ENCODE measurements around the gene TNFRSF18.

The TNFRSF18 gene

DNA sequence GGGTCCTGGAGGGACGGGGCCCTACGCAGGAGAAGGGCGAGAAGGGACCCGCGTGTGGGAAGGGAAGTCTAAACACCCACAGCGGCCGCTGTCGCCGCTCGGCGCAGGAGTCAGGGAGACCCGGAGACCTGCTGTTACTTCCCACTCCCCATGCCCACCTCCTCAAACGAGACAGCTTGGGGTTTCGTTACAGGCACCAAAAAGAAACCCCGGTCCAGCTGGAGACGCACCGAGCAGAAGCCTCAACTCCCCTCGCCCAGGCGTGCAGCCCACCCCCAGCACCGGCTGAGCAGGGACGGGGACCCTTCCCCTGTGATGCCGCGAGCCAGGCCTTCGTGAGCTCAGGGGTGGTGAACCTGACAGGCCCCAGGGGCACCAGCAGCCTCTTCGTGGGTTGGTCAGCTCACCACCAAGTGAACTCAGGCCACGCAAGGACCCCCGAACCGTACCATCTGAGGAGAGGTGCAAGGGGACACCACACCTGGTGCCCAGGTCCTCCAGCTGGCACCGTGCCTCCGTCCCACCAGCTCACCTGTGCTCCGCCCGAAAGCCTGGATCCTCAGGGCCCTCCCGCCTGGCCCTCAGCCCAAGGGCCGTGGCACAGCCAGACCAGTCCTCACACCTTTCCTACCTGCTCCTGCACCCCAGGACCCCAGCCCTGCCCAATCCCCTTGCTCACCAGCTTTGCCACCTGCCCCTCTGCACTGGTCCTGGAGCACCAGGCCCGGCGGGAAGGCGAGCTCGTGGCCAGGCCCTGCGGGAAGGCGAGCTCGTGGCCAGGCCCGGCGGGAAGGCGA lies 20.4 kb upstream of the TNFRSF18 start:
- DNase-seq (ENCODE audit: low read depth in 1 of 2, low spot score in 1 of 2), result no peak
- Histone ChIP-seq H3K27ac (replicated peaks) (no peak overlapping the region), H3K4me3 (replicated peaks; ENCODE audit: insufficient read depth, low read length) (no peak overlapping the region), H3K27me3 (ENCODE audit: insufficient read depth, poor library complexity, severe bottlenecking) (no peaks in the 10 kb centered on the region)
- TF ChIP-seq, protein P1, sequence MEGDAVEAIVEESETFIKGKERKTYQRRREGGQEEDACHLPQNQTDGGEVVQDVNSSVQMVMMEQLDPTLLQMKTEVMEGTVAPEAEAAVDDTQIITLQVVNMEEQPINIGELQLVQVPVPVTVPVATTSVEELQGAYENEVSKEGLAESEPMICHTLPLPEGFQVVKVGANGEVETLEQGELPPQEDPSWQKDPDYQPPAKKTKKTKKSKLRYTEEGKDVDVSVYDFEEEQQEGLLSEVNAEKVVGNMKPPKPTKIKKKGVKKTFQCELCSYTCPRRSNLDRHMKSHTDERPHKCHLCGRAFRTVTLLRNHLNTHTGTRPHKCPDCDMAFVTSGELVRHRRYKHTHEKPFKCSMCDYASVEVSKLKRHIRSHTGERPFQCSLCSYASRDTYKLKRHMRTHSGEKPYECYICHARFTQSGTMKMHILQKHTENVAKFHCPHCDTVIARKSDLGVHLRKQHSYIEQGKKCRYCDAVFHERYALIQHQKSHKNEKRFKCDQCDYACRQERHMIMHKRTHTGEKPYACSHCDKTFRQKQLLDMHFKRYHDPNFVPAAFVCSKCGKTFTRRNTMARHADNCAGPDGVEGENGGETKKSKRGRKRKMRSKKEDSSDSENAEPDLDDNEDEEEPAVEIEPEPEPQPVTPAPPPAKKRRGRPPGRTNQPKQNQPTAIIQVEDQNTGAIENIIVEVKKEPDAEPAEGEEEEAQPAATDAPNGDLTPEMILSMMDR (IDR thresholded peaks at IDR 0.05; ENCODE audit: insufficient read depth, low read length), result no peak
- TF ChIP-seq GABPA (IDR thresholded peaks at IDR 0.05; ENCODE audit: low read depth) (no peak), SPI1 (IDR thresholded peaks at IDR 0.05; ENCODE audit: borderline replicate concordance, low read depth) (no peak), POLR2AphosphoS5 (IDR thresholded peaks at IDR 0.05; ENCODE audit: low read depth) (no peak)
- TF ChIP-seq, protein P2, sequence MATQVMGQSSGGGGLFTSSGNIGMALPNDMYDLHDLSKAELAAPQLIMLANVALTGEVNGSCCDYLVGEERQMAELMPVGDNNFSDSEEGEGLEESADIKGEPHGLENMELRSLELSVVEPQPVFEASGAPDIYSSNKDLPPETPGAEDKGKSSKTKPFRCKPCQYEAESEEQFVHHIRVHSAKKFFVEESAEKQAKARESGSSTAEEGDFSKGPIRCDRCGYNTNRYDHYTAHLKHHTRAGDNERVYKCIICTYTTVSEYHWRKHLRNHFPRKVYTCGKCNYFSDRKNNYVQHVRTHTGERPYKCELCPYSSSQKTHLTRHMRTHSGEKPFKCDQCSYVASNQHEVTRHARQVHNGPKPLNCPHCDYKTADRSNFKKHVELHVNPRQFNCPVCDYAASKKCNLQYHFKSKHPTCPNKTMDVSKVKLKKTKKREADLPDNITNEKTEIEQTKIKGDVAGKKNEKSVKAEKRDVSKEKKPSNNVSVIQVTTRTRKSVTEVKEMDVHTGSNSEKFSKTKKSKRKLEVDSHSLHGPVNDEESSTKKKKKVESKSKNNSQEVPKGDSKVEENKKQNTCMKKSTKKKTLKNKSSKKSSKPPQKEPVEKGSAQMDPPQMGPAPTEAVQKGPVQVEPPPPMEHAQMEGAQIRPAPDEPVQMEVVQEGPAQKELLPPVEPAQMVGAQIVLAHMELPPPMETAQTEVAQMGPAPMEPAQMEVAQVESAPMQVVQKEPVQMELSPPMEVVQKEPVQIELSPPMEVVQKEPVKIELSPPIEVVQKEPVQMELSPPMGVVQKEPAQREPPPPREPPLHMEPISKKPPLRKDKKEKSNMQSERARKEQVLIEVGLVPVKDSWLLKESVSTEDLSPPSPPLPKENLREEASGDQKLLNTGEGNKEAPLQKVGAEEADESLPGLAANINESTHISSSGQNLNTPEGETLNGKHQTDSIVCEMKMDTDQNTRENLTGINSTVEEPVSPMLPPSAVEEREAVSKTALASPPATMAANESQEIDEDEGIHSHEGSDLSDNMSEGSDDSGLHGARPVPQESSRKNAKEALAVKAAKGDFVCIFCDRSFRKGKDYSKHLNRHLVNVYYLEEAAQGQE (IDR thresholded peaks at IDR 0.05; ENCODE audit: insufficient replicate concordance, low read depth), result no peak

DNA sequence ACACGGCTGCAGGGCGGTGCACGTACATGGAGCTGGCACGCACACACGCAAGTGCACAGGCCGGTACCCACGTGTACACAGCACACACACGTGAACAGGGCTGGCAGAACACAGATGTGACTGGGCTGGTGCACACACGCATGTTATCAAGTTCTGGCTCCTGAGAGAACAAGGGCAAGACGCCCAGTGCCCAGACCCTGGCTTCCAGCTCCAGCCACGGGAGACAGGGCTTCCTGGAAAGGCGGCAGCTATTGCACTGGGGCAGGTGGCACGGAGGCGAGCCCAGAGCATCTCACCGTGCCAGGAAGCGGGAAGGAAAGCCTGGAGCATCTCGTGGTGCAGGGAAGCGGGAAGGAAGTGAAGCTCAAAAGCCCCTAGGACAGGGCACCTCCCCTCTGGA lies 19.5 kb upstream of the TNFRSF18 start:
- DNase-seq (ENCODE audit: low read depth in 1 of 2, low spot score in 1 of 2), result no peak
- no peaks in the 10 kb centered on the region for H3K27me3 ChIP-seq (ENCODE audit: insufficient read depth, poor library complexity, severe bottlenecking)
- no peak overlapping the region for H3K27ac ChIP-seq (replicated peaks)
- TF ChIP-seq, protein P2 (IDR thresholded peaks at IDR 0.05; ENCODE audit: insufficient replicate concordance, low read depth), result no peak
- TF ChIP-seq, protein P1 (IDR thresholded peaks at IDR 0.05; ENCODE audit: insufficient read depth, low read length), result no peak
- no peak for TF ChIP-seq POLR2AphosphoS5 (IDR thresholded peaks at IDR 0.05; ENCODE audit: low read depth)
- no peak for TF ChIP-seq GABPA (IDR thresholded peaks at IDR 0.05; ENCODE audit: low read depth)
- TF ChIP-seq SPI1 (IDR thresholded peaks at IDR 0.05; ENCODE audit: borderline replicate concordance, low read depth), result no peak
- no peak overlapping the region for H3K4me3 ChIP-seq (replicated peaks; ENCODE audit: insufficient read depth, low read length)

DNA sequence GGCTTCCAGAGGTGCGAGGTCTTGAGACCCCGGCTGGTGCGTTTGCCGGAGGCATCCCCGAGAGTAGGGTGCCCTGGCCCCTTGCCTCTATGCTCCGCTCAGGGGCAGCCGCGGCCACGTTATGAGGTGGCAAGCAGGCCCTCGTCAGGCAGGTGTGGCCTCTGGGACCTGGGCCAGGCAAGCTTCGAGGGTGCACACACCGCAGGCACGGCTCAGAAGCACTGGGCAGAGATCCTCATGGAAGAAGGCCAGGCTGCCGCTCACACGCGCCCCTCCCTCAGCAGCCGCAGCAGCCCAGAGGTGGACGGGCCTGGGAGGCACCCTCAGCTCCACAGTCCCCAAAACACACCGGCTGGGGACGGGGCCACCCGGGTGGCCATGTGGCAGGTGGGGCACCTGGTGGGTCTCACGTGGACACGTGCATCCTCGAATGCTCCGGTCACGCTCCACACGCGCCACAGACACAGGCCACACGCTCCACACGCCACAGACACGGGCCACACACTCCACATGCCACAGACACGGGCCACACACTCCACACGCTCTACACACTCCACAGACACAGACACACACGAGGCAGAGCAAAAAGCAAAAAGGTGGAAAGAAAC lies 18.9 kb upstream of the TNFRSF18 start:
- no peak overlapping the region for H3K4me3 ChIP-seq (replicated peaks; ENCODE audit: insufficient read depth, low read length)
- no peak for TF ChIP-seq POLR2AphosphoS5 (IDR thresholded peaks at IDR 0.05; ENCODE audit: low read depth)
- TF ChIP-seq SPI1 (IDR thresholded peaks at IDR 0.05; ENCODE audit: borderline replicate concordance, low read depth), result no peak
- TF ChIP-seq GABPA (IDR thresholded peaks at IDR 0.05; ENCODE audit: low read depth), result no peak
- TF ChIP-seq, protein P2 (IDR thresholded peaks at IDR 0.05; ENCODE audit: insufficient replicate concordance, low read depth), result no peak
- TF ChIP-seq, protein P1 (IDR thresholded peaks at IDR 0.05; ENCODE audit: insufficient read depth, low read length), result no peak
- H3K27ac ChIP-seq (replicated peaks), result no peak overlapping the region
- DNase-seq (ENCODE audit: low read depth in 1 of 2, low spot score in 1 of 2), result no peak
- no peaks in the 10 kb centered on the region for H3K27me3 ChIP-seq (ENCODE audit: insufficient read depth, poor library complexity, severe bottlenecking)
